ENCODE data around the gene FZR1. TPM values are rescaled to one million over a fixed set of nuclear protein-coding genes. Genes with fewer than 3 reads are reported as not detected.

Gene FZR1
- total RNA-seq, 4 donors from 2014 or later = 15.9 to 32.0 (median 21.0) TPM

DNA sequence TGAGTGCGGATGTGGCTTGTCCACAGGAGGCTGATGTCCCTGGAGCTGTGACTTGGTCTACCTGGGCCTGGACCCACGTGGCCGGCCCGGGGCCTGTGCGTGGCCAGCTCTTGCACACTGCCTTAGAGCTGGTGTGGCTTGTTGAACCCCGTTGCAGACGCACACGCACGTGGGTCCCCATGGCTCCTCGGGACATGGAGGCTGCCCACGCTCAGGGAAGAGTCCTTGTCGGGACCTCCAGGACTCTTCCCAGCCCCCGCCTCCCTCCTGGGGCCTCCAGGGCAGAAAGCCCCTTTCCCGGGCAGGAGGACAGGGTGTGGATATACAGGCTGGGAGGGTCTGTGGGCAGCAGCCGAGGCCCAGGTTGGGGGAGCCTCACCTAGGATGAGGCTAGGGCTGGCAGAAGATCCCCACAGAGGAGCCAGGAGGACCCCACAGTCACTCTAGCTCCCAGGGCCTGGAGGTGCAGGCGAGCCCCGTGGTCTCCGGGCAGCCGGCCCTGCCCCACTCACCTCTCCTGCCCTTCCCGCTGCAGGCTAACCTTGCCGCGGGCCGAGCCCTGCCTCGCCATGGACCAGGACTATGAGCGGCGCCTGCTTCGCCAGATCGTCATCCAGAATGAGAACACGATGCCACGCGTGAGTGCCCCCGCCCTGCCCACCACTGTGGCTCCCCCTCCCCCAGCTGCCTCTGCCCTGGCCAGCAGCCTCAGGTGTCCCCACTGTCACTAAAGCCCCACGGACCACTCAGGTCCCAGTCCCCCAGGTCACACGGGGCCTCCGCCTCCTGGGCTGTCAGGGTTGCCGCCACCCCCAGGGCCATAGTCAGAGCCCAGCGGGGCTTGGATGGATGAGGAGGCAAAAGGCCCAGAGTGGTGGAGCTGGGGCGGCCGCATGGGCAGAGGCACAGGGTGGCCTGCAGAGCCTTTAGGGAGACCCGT lies 16.6 kb downstream of the FZR1 start:
- Histone ChIP-seq H3K9me3 (no peaks in the 10 kb centered on the region), H3K4me1 (no peaks in the 10 kb centered on the region), H3K36me3 (peaks cover 0 to 47% of the 10 kb centered on the region in 2 donors), H3K27ac (no peak overlapping the region), H3K4me3 (no peak overlapping the region), H3K27me3 (no peaks in the 10 kb centered on the region)
- intact Hi-C loops (cut with DNase I; ENCODE audit: low total_unique reads) (no loop called here), in situ Hi-C loops (cut with MboI; ENCODE audit: low sequenced_read_pairs in 4 of 4) (no loop called here)
- DNase-seq (no peak), ATAC-seq (no peak)
- no peak for TF ChIP-seq POLR2A (IDR thresholded peaks at IDR 0.05)

DNA sequence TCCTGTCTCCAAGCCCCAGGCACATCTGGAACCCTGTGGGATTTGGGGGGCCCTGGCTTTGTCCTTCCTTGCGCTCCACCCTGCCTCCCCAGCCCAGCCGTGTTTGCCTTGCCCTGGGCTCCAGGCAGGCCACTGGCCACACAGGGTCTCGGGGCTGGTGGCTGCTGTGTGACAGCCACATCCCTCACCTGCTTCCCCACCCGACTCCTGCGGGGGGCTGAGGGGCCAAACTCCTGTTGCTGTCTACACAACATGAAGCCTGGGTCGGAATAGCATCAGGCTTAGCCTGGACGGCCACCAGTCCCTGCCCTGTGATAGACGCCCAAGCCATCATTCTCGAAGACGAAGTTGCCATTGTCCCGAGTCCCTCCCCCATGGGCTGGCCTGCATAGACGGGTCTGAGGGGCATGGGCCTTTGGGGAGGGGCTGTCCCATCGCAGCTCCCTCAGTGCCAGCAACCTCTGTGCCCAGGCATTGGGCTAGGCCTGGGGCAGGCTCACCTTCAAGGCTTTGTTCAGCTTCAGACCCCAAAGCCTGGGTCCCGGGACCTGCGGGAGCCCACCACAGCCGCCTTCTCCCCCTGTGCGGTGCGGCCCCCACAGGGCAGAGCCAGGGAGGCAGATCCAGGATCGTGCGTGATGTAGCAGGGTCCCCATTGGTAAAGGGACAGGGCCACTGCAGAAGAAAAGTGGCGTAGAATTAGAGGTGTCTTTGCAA lies 17.4 kb downstream of the FZR1 start:
- intact Hi-C loops (cut with DNase I; ENCODE audit: low total_unique reads) (no loop called here), in situ Hi-C loops (cut with MboI; ENCODE audit: low sequenced_read_pairs in 4 of 4) (no loop called here)
- Histone ChIP-seq H3K4me3 (no peak overlapping the region), H3K9me3 (no peaks in the 10 kb centered on the region), H3K27ac (no peak overlapping the region), H3K4me1 (no peaks in the 10 kb centered on the region), H3K36me3 (peaks cover 0 to 52% of the 10 kb centered on the region in 2 donors), H3K27me3 (no peaks in the 10 kb centered on the region)
- no peak for DNase-seq
- ATAC-seq = no peak
- TF ChIP-seq POLR2A (IDR thresholded peaks at IDR 0.05) = no peak
- TF ChIP-seq, protein P1, sequence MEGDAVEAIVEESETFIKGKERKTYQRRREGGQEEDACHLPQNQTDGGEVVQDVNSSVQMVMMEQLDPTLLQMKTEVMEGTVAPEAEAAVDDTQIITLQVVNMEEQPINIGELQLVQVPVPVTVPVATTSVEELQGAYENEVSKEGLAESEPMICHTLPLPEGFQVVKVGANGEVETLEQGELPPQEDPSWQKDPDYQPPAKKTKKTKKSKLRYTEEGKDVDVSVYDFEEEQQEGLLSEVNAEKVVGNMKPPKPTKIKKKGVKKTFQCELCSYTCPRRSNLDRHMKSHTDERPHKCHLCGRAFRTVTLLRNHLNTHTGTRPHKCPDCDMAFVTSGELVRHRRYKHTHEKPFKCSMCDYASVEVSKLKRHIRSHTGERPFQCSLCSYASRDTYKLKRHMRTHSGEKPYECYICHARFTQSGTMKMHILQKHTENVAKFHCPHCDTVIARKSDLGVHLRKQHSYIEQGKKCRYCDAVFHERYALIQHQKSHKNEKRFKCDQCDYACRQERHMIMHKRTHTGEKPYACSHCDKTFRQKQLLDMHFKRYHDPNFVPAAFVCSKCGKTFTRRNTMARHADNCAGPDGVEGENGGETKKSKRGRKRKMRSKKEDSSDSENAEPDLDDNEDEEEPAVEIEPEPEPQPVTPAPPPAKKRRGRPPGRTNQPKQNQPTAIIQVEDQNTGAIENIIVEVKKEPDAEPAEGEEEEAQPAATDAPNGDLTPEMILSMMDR (IDR thresholded peaks at IDR 0.05 in 4 of 5, conservative IDR thresholded peaks at IDR 0.05 in 1 of 5) = no peak

DNA sequence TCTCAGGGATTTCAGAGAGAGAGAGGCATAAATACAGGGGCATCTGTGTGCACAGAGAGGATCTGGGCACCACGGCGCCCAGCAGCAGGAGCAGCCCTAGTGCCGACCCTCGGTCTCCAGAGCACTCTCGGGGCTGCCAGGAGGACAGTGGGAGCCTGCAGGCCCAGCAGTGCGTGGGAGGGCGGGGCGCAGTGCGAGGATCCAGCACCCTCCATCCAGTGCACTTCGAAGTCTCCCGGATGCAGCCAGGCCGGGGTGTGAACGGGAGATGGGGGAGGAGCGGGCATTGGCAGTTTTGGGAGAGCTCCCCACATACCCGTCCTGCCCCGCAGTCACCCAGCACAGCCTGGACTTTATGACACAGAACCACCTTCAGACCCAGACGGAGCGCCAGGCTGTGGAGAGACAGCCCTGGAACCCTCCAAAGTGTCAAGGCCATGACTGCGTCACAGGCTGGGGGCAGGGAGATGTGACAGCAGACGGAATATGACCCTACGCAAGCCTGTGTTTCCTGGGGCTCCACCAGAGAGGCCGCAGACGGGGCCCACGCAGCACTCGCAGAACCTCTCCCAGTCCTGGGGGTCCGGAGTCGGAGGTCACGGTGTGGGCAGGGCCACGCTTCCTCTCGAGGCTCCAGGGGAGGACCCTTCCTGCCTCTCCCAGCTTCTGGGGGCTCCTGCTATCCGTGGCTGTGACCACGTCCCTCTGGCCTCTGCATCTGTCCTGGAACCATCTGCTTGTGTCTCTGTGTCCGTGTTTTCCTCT lies 18.1 kb downstream of the FZR1 start:
- in situ Hi-C loops (cut with MboI; ENCODE audit: low sequenced_read_pairs in 4 of 4) = no loop called here
- TF ChIP-seq POLR2A (IDR thresholded peaks at IDR 0.05) = no peak
- TF ChIP-seq, protein P1 (IDR thresholded peaks at IDR 0.05 in 4 of 5, conservative IDR thresholded peaks at IDR 0.05 in 1 of 5) = no peak
- Histone ChIP-seq H3K4me1 (no peaks in the 10 kb centered on the region), H3K36me3 (peaks cover 0 to 52% of the 10 kb centered on the region in 2 donors), H3K27me3 (no peaks in the 10 kb centered on the region), H3K4me3 (no peak overlapping the region), H3K9me3 (no peaks in the 10 kb centered on the region), H3K27ac (no peak overlapping the region)
- ATAC-seq (no peak), DNase-seq (no peak)
- intact Hi-C loops (cut with DNase I; ENCODE audit: low total_unique reads) = no loop called here

DNA sequence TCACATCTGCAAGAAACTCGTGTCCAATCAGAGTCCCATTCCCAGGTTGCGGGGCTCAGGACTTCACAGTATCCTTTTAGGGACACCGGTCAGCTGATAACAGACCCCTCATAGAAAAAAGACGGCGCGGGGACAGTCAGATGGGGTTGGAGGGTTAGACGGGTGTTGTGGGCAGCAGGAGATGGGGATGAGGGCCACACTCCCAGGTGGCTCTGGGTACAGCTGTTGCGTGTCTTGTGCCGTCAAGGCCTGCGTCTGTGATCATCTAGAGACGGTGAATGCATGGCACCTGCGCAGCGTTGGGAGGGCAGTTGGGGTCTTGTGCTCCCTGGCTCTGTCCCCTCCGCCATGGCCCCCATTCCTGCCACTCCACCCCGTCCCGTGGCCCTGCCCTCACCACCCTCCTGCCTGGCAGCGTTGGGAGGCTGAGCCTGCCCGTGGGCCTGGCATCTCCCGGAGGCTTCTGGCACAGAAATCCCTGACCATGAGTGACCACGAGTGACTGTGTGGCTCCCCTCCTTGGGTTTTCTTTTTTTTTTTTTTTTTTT lies 18.9 kb downstream of the FZR1 start:
- no peak overlapping the region for H3K27ac ChIP-seq
- H3K9me3 ChIP-seq = no peaks in the 10 kb centered on the region
- intact Hi-C loops (cut with DNase I; ENCODE audit: low total_unique reads) (no loop called here), in situ Hi-C loops (cut with MboI; ENCODE audit: low sequenced_read_pairs in 4 of 4) (no loop called here)
- no peak for TF ChIP-seq POLR2A (IDR thresholded peaks at IDR 0.05)
- TF ChIP-seq, protein P1 (IDR thresholded peaks at IDR 0.05 in 4 of 5, conservative IDR thresholded peaks at IDR 0.05 in 1 of 5) = no peak
- no peaks in the 10 kb centered on the region for H3K27me3 ChIP-seq
- H3K36me3 ChIP-seq = peaks cover 0 to 52% of the 10 kb centered on the region in 2 donors
- DNase-seq = no peak
- H3K4me1 ChIP-seq = no peaks in the 10 kb centered on the region
- ATAC-seq = no peak
- no peak overlapping the region for H3K4me3 ChIP-seq

All from gastrocnemius medialis (tissue), 4 donors.